PC-3 (cell line): ENCODE results near the gene TAP2. TPM values are rescaled to one million over a fixed set of nuclear protein-coding genes. Genes with fewer than 3 reads are reported as not detected.

Experiments
- ATAC-seq: fragments of 200-7000 bp; cut with Tn5 transposase; 2 replicates; pipeline ENCODE4 v1.9.1; 2020; ENCODE audit warnings: mild to moderate bottlenecking, moderate library complexity
- BruUV-seq: library from RNA; stranded (reverse); fragments of 400-500 nt; replicated peaks from 2 replicates; lab custom pipeline; 2021; lab: Mats Ljungman, UMichigan
- CTCF ChIA-PET: fragments of 300-600 bp; sonication (Branson Sonifier 250); formaldehyde crosslinking; loops from one replicate; lab custom pipeline; 2022; ENCODE audit warnings: antibody characterized with exemption; lab: Charles Lee
- POLR2A ChIA-PET: fragments of 300-600 bp; sonication (Branson Sonifier 250); formaldehyde crosslinking; loops from one replicate; lab custom pipeline; 2022; ENCODE audit warnings: antibody characterized with exemption; ENCODE audit not compliant: unreplicated experiment; lab: Charles Lee
- DNase-seq: peaks from one replicate; pipeline ENCODE4 v3.0.0-alpha.2; 2015
- H2AFZ ChIP-seq: fragments of 300-600 bp; sonication (generic); 2 replicates; pipeline ENCODE4 v1.6.0; 2016; ENCODE audit warnings: antibody characterized with exemption, low read length
- H3F3A ChIP-seq: fragments of 300-600 bp; sonication (generic); one replicate; pipeline ENCODE4 v1.6.0; 2017; ENCODE audit warnings: antibody characterized with exemption, low read length, control low read depth, mild to moderate bottlenecking; ENCODE audit not compliant: unreplicated experiment
- H3K27ac ChIP-seq: fragments of 300-600 bp; sonication (generic); 2 replicates; pipeline ENCODE4 v1.5.1; 2016; ENCODE audit warnings: mild to moderate bottlenecking, low read length
- H3K27me3 ChIP-seq: fragments of 300-600 bp; sonication (generic); 2 replicates; pipeline ENCODE4 v1.6.1; 2016; ENCODE audit warnings: low read length, mixed read lengths
- H3K36me3 ChIP-seq: fragments of 300-600 bp; sonication (generic); 2 replicates; pipeline ENCODE4 v1.6.1; 2016; ENCODE audit warnings: low read depth, mixed run types, low read length, mixed read lengths
- H3K4me1 ChIP-seq: fragments of 300-600 bp; sonication (generic); 2 replicates; pipeline ENCODE4 v1.5.1; 2016; ENCODE audit warnings: low read length; ENCODE audit not compliant: insufficient read depth
- H3K4me2 ChIP-seq: fragments of 300-600 bp; sonication (generic); 2 replicates; pipeline ENCODE4 v1.6.0; 2016; ENCODE audit warnings: low read length
- H3K4me3 ChIP-seq: fragments of 300-600 bp; sonication (generic); 2 replicates; pipeline ENCODE4 v1.5.1; 2016; ENCODE audit warnings: mild to moderate bottlenecking, low read length, mixed read lengths
- H3K79me2 ChIP-seq: fragments of 300-600 bp; sonication (generic); 2 replicates; pipeline ENCODE4 v1.6.1; 2017; ENCODE audit warnings: low read length, mixed read lengths
- H3K9ac ChIP-seq: fragments of 300-600 bp; sonication (generic); 2 replicates; pipeline ENCODE4 v1.6.0; 2016; ENCODE audit warnings: mild to moderate bottlenecking, low read length
- H3K9me2 ChIP-seq: fragments of 300-600 bp; sonication (generic); replicated peaks from 2 replicates; pipeline ENCODE4 v1.6.1; 2016; ENCODE audit warnings: mixed run types, low read length, mixed read lengths
- H3K9me3 ChIP-seq: fragments of 300-600 bp; sonication (generic); 2 replicates; pipeline ENCODE4 v1.6.1; 2016; ENCODE audit warnings: low read length, mixed read lengths
- H4K20me1 ChIP-seq: fragments of 300-600 bp; sonication (generic); 2 replicates; pipeline ENCODE4 v1.6.1; 2016; ENCODE audit warnings: low read length, mixed read lengths
- EZH2 ChIP-seq: fragments of 300-600 bp; sonication (generic); IDR thresholded peaks from one replicate; pipeline ENCODE4 v1.6.1; 2017; ENCODE audit warnings: antibody characterized with exemption, mild to moderate bottlenecking, low read length; ENCODE audit not compliant: unreplicated experiment
- EZH2phosphoT487 ChIP-seq: fragments of 300-600 bp; sonication (generic); IDR thresholded peaks from 2 replicates; pipeline ENCODE4 v1.6.1; 2018; ENCODE audit warnings: mild to moderate bottlenecking, antibody characterized with exemption, low read length, borderline replicate concordance
- intact Hi-C: fragments of 100-400 bp; cut with micrococcal nuclease; formaldehyde crosslinking; loops from 2 replicates; pipeline ENCODE4 v1.9.0; 2023
- total RNA-seq: library from RNA; depleted of rRNA; stranded (reverse); fragments of >200 nt; gene quantifications from 2 replicates; pipeline ENCODE4 v1.2.3, GENCODE V29; 2014
- TF ChIP-seq, protein P1 (sequence below): fragments of 300-600 bp; sonication (generic); conservative IDR thresholded peaks from 2 replicates; pipeline ENCODE4 v1.5.1; 2017; ENCODE audit warnings: antibody characterized with exemption, low read depth, mild to moderate bottlenecking, low read length

Gene TAP2
- total RNA-seq, 1 experiment from 2014 or later: 93.0 TPM

DNA sequence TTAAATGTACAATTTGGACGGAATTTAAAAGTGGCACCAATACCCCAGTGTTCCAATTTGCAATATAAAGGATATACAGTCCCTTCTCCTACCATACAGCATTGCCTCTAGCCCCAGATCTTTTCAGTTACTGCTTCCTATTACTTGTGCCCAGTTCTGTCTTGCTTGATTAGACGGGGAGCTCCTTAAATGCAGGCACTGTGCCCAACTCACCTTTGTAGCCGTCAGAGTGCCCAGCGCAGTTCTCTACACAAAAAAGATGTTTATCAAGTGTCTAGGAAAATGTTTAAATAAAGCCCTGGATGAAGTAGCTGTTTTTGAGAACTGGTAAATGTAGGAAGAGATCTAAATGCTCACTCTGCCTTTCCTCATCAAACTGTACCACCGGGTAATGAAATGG is 7.6 kb downstream of the TAP2 start:
- Histone ChIP-seq H3K79me2 (0 out of 2 replicates have a peak, but pooled peaks cover under 1% of the 10 kb centered on the region), H3K9me3 (no peaks in the 10 kb centered on the region), H3K4me1 (no peaks in the 10 kb centered on the region), H3K9ac (no peak overlapping the region), H3K4me3 (no peak overlapping the region), H2AFZ (no peak overlapping the region), H3K27ac (no peak overlapping the region), H3K36me3 (peaks cover 14% of the 10 kb centered on the region), H3K27me3 (no peaks in the 10 kb centered on the region), H3K9me2 (no peaks in the 10 kb centered on the region), H3K4me2 (no peak overlapping the region), H4K20me1 (no peaks in the 10 kb centered on the region), H3F3A (no peaks in the 10 kb centered on the region)
- TF ChIP-seq, protein P1, sequence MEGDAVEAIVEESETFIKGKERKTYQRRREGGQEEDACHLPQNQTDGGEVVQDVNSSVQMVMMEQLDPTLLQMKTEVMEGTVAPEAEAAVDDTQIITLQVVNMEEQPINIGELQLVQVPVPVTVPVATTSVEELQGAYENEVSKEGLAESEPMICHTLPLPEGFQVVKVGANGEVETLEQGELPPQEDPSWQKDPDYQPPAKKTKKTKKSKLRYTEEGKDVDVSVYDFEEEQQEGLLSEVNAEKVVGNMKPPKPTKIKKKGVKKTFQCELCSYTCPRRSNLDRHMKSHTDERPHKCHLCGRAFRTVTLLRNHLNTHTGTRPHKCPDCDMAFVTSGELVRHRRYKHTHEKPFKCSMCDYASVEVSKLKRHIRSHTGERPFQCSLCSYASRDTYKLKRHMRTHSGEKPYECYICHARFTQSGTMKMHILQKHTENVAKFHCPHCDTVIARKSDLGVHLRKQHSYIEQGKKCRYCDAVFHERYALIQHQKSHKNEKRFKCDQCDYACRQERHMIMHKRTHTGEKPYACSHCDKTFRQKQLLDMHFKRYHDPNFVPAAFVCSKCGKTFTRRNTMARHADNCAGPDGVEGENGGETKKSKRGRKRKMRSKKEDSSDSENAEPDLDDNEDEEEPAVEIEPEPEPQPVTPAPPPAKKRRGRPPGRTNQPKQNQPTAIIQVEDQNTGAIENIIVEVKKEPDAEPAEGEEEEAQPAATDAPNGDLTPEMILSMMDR: no peak
- no peak for TF ChIP-seq EZH2phosphoT487
- TF ChIP-seq EZH2: no peak
- intact Hi-C loops: no loop called here
- POLR2A ChIA-PET: no interaction called here
- no TSS peak for BruUV-seq
- DNase-seq: no peak
- no peak for ATAC-seq
- CTCF ChIA-PET: interaction anchor here (1.1 kb wide), 1 partner anchor 10 kb away, joined by 3 read pairs; no protein-coding TSS in a partner anchor

GRCh38 chr6:32830017-32830416 is 8.5 kb downstream of the TAP2 start:
- no peak for TF ChIP-seq EZH2
- TF ChIP-seq, protein P1: no peak
- TF ChIP-seq EZH2phosphoT487: no peak
- Histone ChIP-seq H3K9me3 (no peaks in the 10 kb centered on the region), H3K4me2 (no peak overlapping the region), H3K4me1 (no peaks in the 10 kb centered on the region), H3K79me2 (no peaks in the 10 kb centered on the region), H3F3A (no peaks in the 10 kb centered on the region), H3K4me3 (no peak overlapping the region), H3K36me3 (peaks cover 14% of the 10 kb centered on the region), H2AFZ (no peak overlapping the region), H3K27me3 (no peaks in the 10 kb centered on the region), H4K20me1 (no peaks in the 10 kb centered on the region), H3K9me2 (no peaks in the 10 kb centered on the region), H3K27ac (no peak overlapping the region), H3K9ac (no peak overlapping the region)
- no peak for DNase-seq
- no TSS peak for BruUV-seq
- ATAC-seq: no peak
- CTCF ChIA-PET: no interaction called here
- intact Hi-C loops: no loop called here
- POLR2A ChIA-PET: no interaction called here

- Histone ChIP-seq H4K20me1 (no peaks in the 10 kb centered on the region), H3F3A (no peaks in the 10 kb centered on the region), H3K9me3 (no peaks in the 10 kb centered on the region), H3K27ac (no peak overlapping the region), H3K79me2 (no peaks in the 10 kb centered on the region), H2AFZ (no peak overlapping the region), H3K4me3 (no peak overlapping the region), H3K4me2 (no peak overlapping the region), H3K9ac (no peak overlapping the region), H3K9me2 (no peaks in the 10 kb centered on the region), H3K36me3 (peaks cover 14% of the 10 kb centered on the region), H3K4me1 (no peaks in the 10 kb centered on the region), H3K27me3 (no peaks in the 10 kb centered on the region)
- no TSS peak for BruUV-seq
- no peak for ATAC-seq
- intact Hi-C loops: no loop called here
- ChIA-PET POLR2A (no interaction called here), CTCF (no interaction called here)
- DNase-seq: no peak
- TF ChIP-seq EZH2 (no peak), EZH2phosphoT487 (no peak)
- TF ChIP-seq, protein P1: no peak
Observed at GRCh38 chr6:32829495-32829894, 9.0 kb downstream of the TAP2 start.
